Measurements from ENCODE around the gene C16orf92.

Gene C16orf92

GRCh38 chr16:30000735-30001631, 22.0 kb upstream of the C16orf92 start:
- Histone ChIP-seq H4K20me1 (ENCODE audit: insufficient read depth, low read length) (no peaks in the 10 kb centered on the region), H3K4me1 (ENCODE audit: insufficient read depth, low read length, severe bottlenecking) (peaks cover 8% of the 10 kb centered on the region), H3F3A (ENCODE audit: insufficient read depth, low read length) (no peaks in the 10 kb centered on the region), H2AFZ (ENCODE audit: low read length) (no peak overlapping the region), H3K79me2 (ENCODE audit: insufficient read depth, low read length) (no peaks in the 10 kb centered on the region), H3K9me3 (ENCODE audit: low read length) (no peaks in the 10 kb centered on the region), H3K4me2 (ENCODE audit: low read length) (no peak overlapping the region), H3K4me3 (ENCODE audit: low read depth, low read length, poor library complexity, severe bottlenecking) (no peak overlapping the region), H3K9me2 (ENCODE audit: low read depth, low read length) (no peaks in the 10 kb centered on the region), H3K36me3 (ENCODE audit: insufficient read depth, low read length) (peaks cover 41% of the 10 kb centered on the region), H3K27me3 (ENCODE audit: insufficient read depth, low read length) (no peaks in the 10 kb centered on the region), H3K9ac (ENCODE audit: low read length) (no peak overlapping the region), H3K27ac (ENCODE audit: low read depth, low read length, poor library complexity, severe bottlenecking) (no peak overlapping the region)
- TF ChIP-seq CTCF (IDR thresholded peaks at IDR 0.05; ENCODE audit: low read length): peak; percentile 27
- TF ChIP-seq EZH2 (IDR thresholded peaks at IDR 0.05; ENCODE audit: borderline replicate concordance, low read length): no peak

- TF ChIP-seq CTCF (IDR thresholded peaks at IDR 0.05; ENCODE audit: low read length) (no peak), EZH2 (IDR thresholded peaks at IDR 0.05; ENCODE audit: borderline replicate concordance, low read length) (no peak)
These were observed 20.2 kb upstream of the C16orf92 start for GRCh38 chr16:30002614-30003346.

GRCh38 chr16:30003670-30004423, 19.2 kb upstream of the C16orf92 start:
- no peaks in the 10 kb centered on the region for H4K20me1 ChIP-seq (ENCODE audit: insufficient read depth, low read length)
- H3F3A ChIP-seq (ENCODE audit: insufficient read depth, low read length): no peaks in the 10 kb centered on the region
- H3K27ac ChIP-seq (ENCODE audit: low read depth, low read length, poor library complexity, severe bottlenecking): no peak overlapping the region
- no peaks in the 10 kb centered on the region for H3K9me2 ChIP-seq (ENCODE audit: low read depth, low read length)
- no peaks in the 10 kb centered on the region for H3K9me3 ChIP-seq (ENCODE audit: low read length)
- no peak for TF ChIP-seq CTCF (IDR thresholded peaks at IDR 0.05; ENCODE audit: low read length)
- no peak for TF ChIP-seq EZH2 (IDR thresholded peaks at IDR 0.05; ENCODE audit: borderline replicate concordance, low read length)
- no peaks in the 10 kb centered on the region; the same call in 1 of the 2 replicates for H3K27me3 ChIP-seq (ENCODE audit: insufficient read depth, low read length)
- H3K36me3 ChIP-seq (ENCODE audit: insufficient read depth, low read length): peaks cover 32% of the 10 kb centered on the region
- no peaks in the 10 kb centered on the region for H3K4me1 ChIP-seq (ENCODE audit: insufficient read depth, low read length, severe bottlenecking)
- no peaks in the 10 kb centered on the region for H3K79me2 ChIP-seq (ENCODE audit: insufficient read depth, low read length)
- no peak overlapping the region for H3K4me3 ChIP-seq (ENCODE audit: low read depth, low read length, poor library complexity, severe bottlenecking)
- H3K9ac ChIP-seq (ENCODE audit: low read length): no peak overlapping the region
- H2AFZ ChIP-seq (ENCODE audit: low read length): no peak overlapping the region
- no peak overlapping the region for H3K4me2 ChIP-seq (ENCODE audit: low read length)

More at GRCh38 chr16:30002614-30003346, 20.2 kb upstream of the C16orf92 start:
- Histone ChIP-seq H3K4me2 (ENCODE audit: low read length) (no peak overlapping the region), H3K4me1 (ENCODE audit: insufficient read depth, low read length, severe bottlenecking) (no peaks in the 10 kb centered on the region), H3K9ac (ENCODE audit: low read length) (no peak overlapping the region), H3K27ac (ENCODE audit: low read depth, low read length, poor library complexity, severe bottlenecking) (no peak overlapping the region), H2AFZ (ENCODE audit: low read length) (no peak overlapping the region), H3K79me2 (ENCODE audit: insufficient read depth, low read length) (no peaks in the 10 kb centered on the region), H3F3A (ENCODE audit: insufficient read depth, low read length) (no peaks in the 10 kb centered on the region), H3K9me2 (ENCODE audit: low read depth, low read length) (no peaks in the 10 kb centered on the region), H3K27me3 (ENCODE audit: insufficient read depth, low read length) (no peaks in the 10 kb centered on the region), H3K4me3 (ENCODE audit: low read depth, low read length, poor library complexity, severe bottlenecking) (no peak overlapping the region), H4K20me1 (ENCODE audit: insufficient read depth, low read length) (no peaks in the 10 kb centered on the region), H3K36me3 (ENCODE audit: insufficient read depth, low read length) (peaks cover 38% of the 10 kb centered on the region), H3K9me3 (ENCODE audit: low read length) (no peaks in the 10 kb centered on the region)
